Activated CD8-positive, alpha-beta memory T cell treated with anti-CD3 and anti-CD28 coated beads, Interleukin-2, amount 50 U/mL, for 48 hours (primary cell): ENCODE measurements around the gene URB1.
"Not testable (repeated sequence)": the region's sequence is repeated elsewhere in the genome, so short reads cannot be mapped to it uniquely, and the experiment has no call there.

Experiments
- DNase-seq: peaks from one replicate; pipeline ENCODE4 v3.0.0-alpha.2; 2020

Gene URB1

DNA sequence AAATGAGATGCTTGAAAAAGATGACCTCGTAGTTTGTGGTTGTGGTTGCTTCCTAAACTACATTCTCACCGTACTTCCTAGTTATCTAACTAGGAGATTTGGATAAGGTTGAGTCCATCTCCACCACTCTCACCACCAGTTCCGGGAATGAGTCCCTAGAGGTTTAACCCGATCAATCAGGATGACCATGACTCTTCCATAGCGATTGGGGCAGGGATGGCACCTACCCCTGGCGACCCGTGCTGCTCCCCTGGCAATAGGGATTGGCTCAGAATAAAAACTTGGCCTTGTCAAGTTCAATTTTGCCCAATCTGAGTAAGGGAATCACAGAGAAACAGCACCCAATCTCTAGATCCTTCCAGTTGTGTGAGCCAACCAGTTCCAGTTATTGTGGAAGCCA is 111.3 kb downstream of the URB1 start:
- DNase-seq = no peak

DNA sequence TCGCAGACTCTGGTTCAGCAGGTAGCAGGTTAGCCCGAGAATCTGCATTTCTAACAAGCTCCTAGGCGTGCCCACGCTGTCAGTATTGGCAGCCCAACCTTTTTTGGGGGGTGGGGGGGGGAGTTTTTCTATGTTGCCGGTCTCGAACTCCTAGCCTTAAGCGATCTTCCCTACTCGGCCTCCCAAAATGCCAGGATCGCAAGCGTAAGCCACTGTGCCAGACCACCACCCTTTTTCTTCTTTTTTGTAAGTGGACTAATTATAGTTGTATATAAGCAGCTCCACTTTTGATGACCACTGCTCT is 113.5 kb downstream of the URB1 start:
- no peak for DNase-seq

DNA sequence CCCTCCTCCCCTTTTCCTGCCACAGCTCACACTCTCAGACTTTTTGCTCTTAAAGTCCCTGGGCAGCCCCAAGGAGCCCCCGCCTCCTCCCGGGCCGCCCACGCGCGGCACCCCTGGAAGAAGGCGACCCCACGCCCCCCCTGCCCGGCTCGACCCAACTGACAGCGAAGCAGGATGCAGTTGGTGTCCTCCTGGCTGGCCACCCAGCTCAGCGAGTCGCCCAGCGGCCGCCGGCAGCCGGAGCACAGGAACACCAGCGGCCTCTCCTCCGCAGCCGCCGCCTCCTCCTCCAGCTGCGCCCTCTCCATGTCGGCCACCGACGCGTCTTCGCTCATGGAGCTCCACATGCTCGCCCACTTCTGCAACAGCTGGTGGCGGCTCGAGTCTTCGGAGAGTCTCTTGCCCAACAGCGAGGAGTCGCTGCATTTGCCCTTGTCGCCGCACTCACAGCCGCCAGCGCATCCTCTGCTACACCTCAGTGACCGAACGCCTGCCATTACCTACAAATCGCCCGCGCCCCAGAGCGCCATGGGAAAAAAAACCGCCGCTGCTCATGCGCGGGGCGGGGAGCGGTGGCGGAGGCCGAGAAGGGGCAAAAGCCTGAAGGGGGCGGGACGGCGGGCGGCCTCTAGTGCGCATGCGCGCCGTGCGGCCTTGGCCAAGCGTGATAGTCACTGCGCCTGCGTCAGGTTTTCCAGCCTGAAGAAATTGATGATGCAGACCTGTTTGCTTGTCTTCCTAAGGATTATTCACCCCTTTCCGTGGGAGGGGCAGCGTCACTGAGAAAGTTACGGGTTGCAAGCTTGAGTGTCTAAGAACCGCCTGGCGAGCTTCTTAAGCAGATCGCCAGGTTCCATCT is 114.1 kb downstream of the URB1 start, which contains the start of gene MIS18A:
Gene MIS18A, minus strand, starts transcription at position 532 of the 859 bp plus-strand sequence. Its CDS starts 35 bp downstream, at position 497.
- DNase-seq = peak; percentile 99

DNA sequence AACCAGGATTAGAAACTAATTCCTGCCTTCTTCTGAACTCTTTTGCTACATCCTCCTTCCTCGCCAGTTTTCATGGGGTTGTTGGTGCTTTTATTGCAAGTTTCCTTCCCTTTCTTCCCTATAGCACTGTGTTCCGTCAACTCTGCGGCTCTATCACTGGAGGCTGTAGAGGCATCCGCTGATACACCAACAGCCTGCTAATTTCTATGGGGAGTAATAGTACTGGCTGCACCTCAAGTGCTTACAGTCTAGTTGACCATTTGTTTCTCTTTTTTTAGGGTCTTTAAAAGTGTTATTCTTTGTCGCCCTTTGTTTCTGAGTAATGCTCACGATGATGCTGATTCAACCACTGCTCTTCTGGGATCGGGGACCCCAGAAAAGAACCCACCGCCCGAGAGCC is 114.7 kb downstream of the URB1 start:
- DNase-seq = no peak

DNA sequence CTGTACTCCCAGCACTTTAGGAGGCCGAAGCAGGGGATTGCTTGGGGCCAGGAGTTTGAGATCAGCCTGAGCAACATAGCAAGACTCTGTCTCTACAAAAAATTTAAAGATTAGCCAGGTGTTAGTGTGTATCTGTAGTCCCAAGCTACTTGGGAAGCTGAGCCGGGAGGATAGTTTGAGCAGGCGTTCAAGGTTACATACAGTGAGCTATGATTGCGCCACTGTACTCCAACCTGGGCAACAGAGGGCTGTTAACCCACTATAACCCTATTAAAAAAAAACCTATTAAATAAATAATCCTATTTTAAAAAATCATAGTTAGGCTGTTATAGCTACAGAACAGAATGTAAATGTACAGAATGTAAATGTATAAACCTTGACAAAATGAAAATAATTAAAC is 116.1 kb downstream of the URB1 start:
- no peak for DNase-seq

DNA sequence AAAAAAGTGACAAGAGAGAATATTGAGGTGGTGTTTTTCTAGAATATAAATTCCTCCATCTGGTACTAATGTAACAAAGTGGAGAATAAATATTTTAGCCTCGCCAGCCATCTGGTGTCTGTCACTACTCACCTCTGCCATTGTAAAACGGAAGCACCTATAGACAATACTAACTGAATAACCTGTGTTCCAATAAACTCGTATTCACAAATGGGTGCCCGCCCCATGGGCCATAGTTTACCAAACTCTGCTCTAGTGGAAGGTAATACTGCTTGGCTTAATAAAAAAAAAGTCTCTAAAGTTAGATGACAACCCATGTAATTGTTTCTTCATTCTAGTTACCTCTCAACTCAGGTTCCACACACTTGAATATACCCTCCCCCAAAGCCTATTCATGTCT is 122.1 kb downstream of the URB1 start:
- DNase-seq = no peak

DNA sequence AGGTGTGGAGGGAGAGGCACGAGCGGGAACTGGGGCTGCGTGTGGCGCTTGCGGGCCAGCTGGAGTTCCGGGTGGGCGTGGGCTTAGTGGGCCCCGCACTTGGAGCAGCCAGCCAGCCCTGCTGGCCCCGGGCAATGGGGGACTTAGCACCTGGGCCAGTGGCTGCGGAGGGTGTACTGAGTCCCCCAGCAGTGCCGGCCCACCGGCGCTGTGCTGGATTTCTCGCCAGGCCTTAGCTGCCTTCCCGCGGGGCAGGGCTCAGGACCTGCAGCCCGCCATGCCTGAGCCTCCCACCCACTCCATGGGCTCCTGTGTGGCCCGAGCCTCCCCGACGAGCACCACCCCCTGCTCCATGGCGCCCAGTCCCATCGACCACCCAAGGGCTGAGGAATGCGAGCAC is 127.5 kb downstream of the URB1 start:
- not testable (repeated sequence) for DNase-seq

DNA sequence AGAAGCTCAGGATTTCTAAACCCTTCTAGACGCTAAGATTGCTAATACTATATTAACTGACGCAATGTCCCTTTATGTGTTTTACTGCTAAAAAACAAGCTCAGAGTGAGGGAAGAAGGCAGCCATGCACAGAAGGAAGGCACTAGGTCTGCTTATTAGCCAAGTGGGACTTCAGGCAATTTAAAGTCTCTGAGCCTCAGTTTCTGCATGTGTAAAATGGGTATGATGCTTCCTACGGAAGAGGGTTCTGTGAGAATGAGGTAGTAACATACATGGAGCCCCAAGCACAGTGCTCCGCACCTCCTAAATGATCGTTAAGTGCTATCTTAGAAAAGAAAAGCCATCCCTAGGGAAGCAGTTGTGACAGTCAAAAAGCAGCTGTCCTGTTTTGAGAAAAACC is 130.9 kb downstream of the URB1 start:
- DNase-seq = no peak
